IPS-20b (cell line): ENCODE measurements around the gene NUCB2.
"Not testable (repeated sequence)": the region's sequence is repeated elsewhere in the genome, so short reads cannot be mapped to it uniquely, and the experiment has no call there.

Source experiments
- H3K27ac ChIP-seq: one replicate; pipeline ENCODE4 v1.5.1; 2013; ENCODE audit warnings: low read length
- H3K27me3 ChIP-seq: 2 replicates; pipeline ENCODE4 v1.6.1; 2013; ENCODE audit warnings: mild to moderate bottlenecking, low read length, inconsistent platforms; ENCODE audit not compliant: insufficient read depth
- H3K36me3 ChIP-seq: 2 replicates; pipeline ENCODE4 v1.6.1; 2013; ENCODE audit warnings: low read depth, mild to moderate bottlenecking, inconsistent platforms, low read length, moderate library complexity; ENCODE audit not compliant: insufficient read depth
- H3K4me1 ChIP-seq: 2 replicates; pipeline ENCODE4 v1.6.1; 2013; ENCODE audit warnings: mild to moderate bottlenecking, control low read depth, inconsistent platforms, low read length, moderate library complexity; ENCODE audit not compliant: insufficient read depth
- H3K4me3 ChIP-seq: 2 replicates; pipeline ENCODE4 v1.5.1; 2013; ENCODE audit warnings: mild to moderate bottlenecking, low read length, inconsistent platforms
- H3K9ac ChIP-seq: 2 replicates; pipeline ENCODE4 v1.6.1; 2013; ENCODE audit warnings: low read depth, mild to moderate bottlenecking, inconsistent platforms, low read length, moderate library complexity
- H3K9me3 ChIP-seq: 2 replicates; pipeline ENCODE4 v1.6.1; 2013; ENCODE audit warnings: mild to moderate bottlenecking, low read depth, low read length, inconsistent platforms; ENCODE audit not compliant: insufficient read depth

Gene NUCB2

GRCh38 chr11:17276236-17277023 is at the start of gene NUCB2:
Gene NUCB2, plus strand, starts transcription at chr11:17276739. Its CDS starts 18,585 bp downstream, at chr11:17295324.
- peak within 1 kb of the TSS; percentile 78 for H3K9ac ChIP-seq
- H3K27ac ChIP-seq: no peak within 1 kb of the TSS
- peak within 1 kb of the TSS; percentile 77 for H3K4me3 ChIP-seq
- H3K9me3 ChIP-seq: no peaks in the 10 kb centered on the region
- H3K36me3 ChIP-seq: no peaks in the 10 kb centered on the region
- H3K4me1 ChIP-seq: no peaks in the 10 kb centered on the region
- H3K27me3 ChIP-seq: peaks cover 24% of the 10 kb centered on the region

- not testable (repeated sequence) for H3K9me3 ChIP-seq, H3K27me3 ChIP-seq, H3K4me1 ChIP-seq, H3K4me3 ChIP-seq, H3K36me3 ChIP-seq, H3K9ac ChIP-seq, H3K27ac ChIP-seq
Measured at GRCh38 chr11:17228186-17228925, 48.2 kb upstream of the NUCB2 start.

- Histone ChIP-seq H3K36me3 (no peaks in the 10 kb centered on the region), H3K4me1 (no peaks in the 10 kb centered on the region), H3K9me3 (no peaks in the 10 kb centered on the region), H3K4me3 (no peak overlapping the region), H3K9ac (no peak overlapping the region), H3K27me3 (no peaks in the 10 kb centered on the region), H3K27ac (no peak overlapping the region)
Measured at GRCh38 chr11:17229481-17230152, 46.9 kb upstream of the NUCB2 start.

GRCh38 chr11:17230867-17231851 is 45.4 kb upstream of the NUCB2 start:
- Histone ChIP-seq H3K27ac (no peak overlapping the region), H3K4me3 (no peak overlapping the region), H3K9me3 (no peaks in the 10 kb centered on the region), H3K27me3 (no peaks in the 10 kb centered on the region), H3K4me1 (no peaks in the 10 kb centered on the region), H3K9ac (no peak overlapping the region), H3K36me3 (no peaks in the 10 kb centered on the region)

GRCh38 chr11:17233101-17233500 is 43.4 kb upstream of the NUCB2 start:
- H3K4me3 ChIP-seq: no peak overlapping the region

GRCh38 chr11:17238377-17238776 is 38.2 kb upstream of the NUCB2 start:
- H3K27ac ChIP-seq: no peak overlapping the region
- H3K9me3 ChIP-seq: no peaks in the 10 kb centered on the region

More at GRCh38 chr11:17233101-17233500, 43.4 kb upstream of the NUCB2 start:
- Histone ChIP-seq H3K27me3 (no peaks in the 10 kb centered on the region), H3K36me3 (no peaks in the 10 kb centered on the region), H3K4me1 (no peaks in the 10 kb centered on the region), H3K27ac (no peak overlapping the region), H3K9me3 (no peaks in the 10 kb centered on the region), H3K9ac (no peak overlapping the region)

DNA sequence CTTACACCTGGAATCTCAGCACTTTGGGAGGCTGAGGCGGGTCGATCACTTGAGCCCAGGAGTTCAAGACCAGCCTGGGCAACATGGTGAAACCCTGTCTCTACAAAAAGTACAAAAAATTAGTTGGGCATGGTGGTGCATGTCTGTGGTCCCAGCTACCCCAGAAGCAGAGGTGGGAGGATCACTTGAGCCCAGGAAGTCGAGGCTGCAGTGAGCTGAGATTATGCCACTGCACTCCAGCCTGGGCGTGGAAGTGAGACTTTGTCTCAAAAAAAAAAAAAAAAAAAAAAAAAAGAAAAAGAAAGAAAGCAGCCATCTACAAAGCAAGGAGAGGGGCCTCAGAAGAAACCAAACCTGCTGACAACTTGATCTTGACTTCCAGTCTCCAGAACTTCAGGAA is 36.6 kb upstream of the NUCB2 start:
- H3K27ac ChIP-seq, H3K4me3 ChIP-seq, H3K27me3 ChIP-seq, H3K4me1 ChIP-seq, H3K9me3 ChIP-seq, H3K9ac ChIP-seq, H3K36me3 ChIP-seq: not testable (repeated sequence)

More at GRCh38 chr11:17238377-17238776, 38.2 kb upstream of the NUCB2 start:
- Histone ChIP-seq H3K4me1 (no peaks in the 10 kb centered on the region), H3K4me3 (no peak overlapping the region), H3K27me3 (no peaks in the 10 kb centered on the region), H3K36me3 (no peaks in the 10 kb centered on the region), H3K9ac (no peak overlapping the region)

GRCh38 chr11:17240780-17241179 is 35.8 kb upstream of the NUCB2 start:
- Histone ChIP-seq H3K9ac (no peak overlapping the region), H3K4me3 (no peak overlapping the region), H3K36me3 (no peaks in the 10 kb centered on the region), H3K4me1 (no peaks in the 10 kb centered on the region), H3K27me3 (no peaks in the 10 kb centered on the region), H3K27ac (no peak overlapping the region), H3K9me3 (no peaks in the 10 kb centered on the region)

- not testable (repeated sequence) for H3K27ac ChIP-seq, H3K36me3 ChIP-seq, H3K9ac ChIP-seq, H3K9me3 ChIP-seq, H3K27me3 ChIP-seq, H3K4me1 ChIP-seq, H3K4me3 ChIP-seq
Measured at GRCh38 chr11:17242954-17243353, 33.6 kb upstream of the NUCB2 start.

DNA sequence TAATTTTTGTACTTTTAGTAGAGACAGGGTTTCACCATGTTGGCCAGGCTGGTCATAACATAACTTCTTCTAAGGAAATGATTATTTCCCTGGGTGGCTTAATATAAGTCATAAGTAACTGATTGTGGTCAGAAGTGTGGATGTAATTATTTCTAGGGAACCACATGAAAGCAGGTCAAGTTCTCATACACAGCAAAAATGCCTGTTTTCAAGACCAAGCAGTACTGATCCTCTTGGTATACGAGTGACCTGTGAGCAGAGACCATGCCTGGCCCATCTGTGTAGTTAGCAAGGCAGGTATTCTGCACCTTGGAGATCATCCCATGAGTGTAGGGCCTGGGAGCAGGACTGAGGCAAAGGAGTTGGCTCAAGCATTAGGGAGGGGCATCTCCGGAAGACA is 32.5 kb upstream of the NUCB2 start:
- no peak overlapping the region for H3K9ac ChIP-seq
- H3K9me3 ChIP-seq: no peaks in the 10 kb centered on the region
- no peaks in the 10 kb centered on the region for H3K4me1 ChIP-seq
- no peak overlapping the region for H3K27ac ChIP-seq
- H3K4me3 ChIP-seq: no peak overlapping the region
- no peaks in the 10 kb centered on the region for H3K36me3 ChIP-seq
- no peaks in the 10 kb centered on the region for H3K27me3 ChIP-seq
